ENCODE measurements around the gene KDELR3. TPM values are rescaled to one million over a fixed set of nuclear protein-coding genes. Genes with fewer than 3 reads are reported as not detected.

Gene KDELR3
- total RNA-seq, 1 experiment from 2014 or later, result 15.5 TPM

- H3K4me2 ChIP-seq, result no peak overlapping the region
- peaks cover 5% of the 10 kb centered on the region; the same call in 1 of the 2 replicates for H3F3A ChIP-seq (ENCODE audit: insufficient read depth, low read depth)
- ChIA-PET CTCF (interaction anchor here (0.6 kb wide), 1 partner anchor 67 kb away, joined by 5 read pairs; no protein-coding TSS in a partner anchor), POLR2A (ENCODE audit: unreplicated experiment) (no interaction called here)
- no peaks in the 10 kb centered on the region for H3K9me2 ChIP-seq (ENCODE audit: insufficient read depth)
- H3K27ac ChIP-seq, result no peak overlapping the region
- TF ChIP-seq EZH2 (IDR thresholded peaks at IDR 0.05; ENCODE audit: low read depth) (no peak), CTCF (conservative IDR thresholded peaks at IDR 0.05) (no peak)
- H3K9me3 ChIP-seq (ENCODE audit: insufficient read depth, low read depth), result no peaks in the 10 kb centered on the region
- no peaks in the 10 kb centered on the region for H3K79me2 ChIP-seq (ENCODE audit: low read depth)
- H3K4me3 ChIP-seq, result no peak overlapping the region
- no peaks in the 10 kb centered on the region for H3K36me3 ChIP-seq (ENCODE audit: low read depth)
- DNase-seq, result no peak
- intact Hi-C loops (cut with micrococcal nuclease; ENCODE audit: unreplicated experiment), result no loop called here
- peaks cover 5% of the 10 kb centered on the region; the same call in 1 of the 2 replicates for H3K4me1 ChIP-seq (replicated peaks; ENCODE audit: insufficient read depth)
- no TSS peak for BruUV-seq (replicated peaks)
- no peaks in the 10 kb centered on the region for H3K27me3 ChIP-seq (ENCODE audit: insufficient read depth, low read depth)
- no peaks in the 10 kb centered on the region for H4K20me1 ChIP-seq (ENCODE audit: insufficient read depth)
- no peak overlapping the region for H2AFZ ChIP-seq
These were observed 55.1 kb downstream of the KDELR3 start for GRCh38 chr22:38523029-38523428.

DNA sequence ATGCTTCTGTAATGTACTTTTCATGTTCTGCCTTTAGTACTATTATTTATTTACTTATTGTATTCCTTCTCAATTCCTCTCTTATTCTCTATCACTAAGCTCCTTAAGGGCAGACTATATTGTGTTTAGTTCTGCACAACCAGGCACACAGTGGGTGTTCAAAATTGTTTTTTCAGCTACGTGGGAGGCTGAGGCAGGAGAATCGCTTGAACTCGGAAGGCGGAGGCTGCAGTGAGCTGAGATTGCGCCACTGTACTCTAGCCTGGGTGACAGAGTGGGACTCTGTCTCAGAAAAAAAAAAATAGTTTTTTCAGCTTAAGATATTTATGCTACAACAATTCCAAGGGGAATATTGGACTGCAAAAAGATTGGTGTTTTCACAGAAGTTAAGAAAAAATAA, 55.6 kb downstream of the KDELR3 start:
- intact Hi-C loops (cut with micrococcal nuclease; ENCODE audit: unreplicated experiment), result no loop called here

GRCh38 chr22:38524429-38524828, 56.5 kb downstream of the KDELR3 start:
- Histone ChIP-seq H3K9me3 (ENCODE audit: insufficient read depth, low read depth) (no peaks in the 10 kb centered on the region), H2AFZ (no peak overlapping the region), H3K4me1 (replicated peaks; ENCODE audit: insufficient read depth) (no peaks in the 10 kb centered on the region), H3K79me2 (ENCODE audit: low read depth) (no peaks in the 10 kb centered on the region), H3K27ac (no peak overlapping the region), H3K9me2 (ENCODE audit: insufficient read depth) (no peaks in the 10 kb centered on the region), H3K4me2 (no peak overlapping the region), H3K36me3 (ENCODE audit: low read depth) (no peaks in the 10 kb centered on the region), H3K27me3 (ENCODE audit: insufficient read depth, low read depth) (no peaks in the 10 kb centered on the region), H4K20me1 (ENCODE audit: insufficient read depth) (no peaks in the 10 kb centered on the region), H3K4me3 (no peak overlapping the region), H3F3A (ENCODE audit: insufficient read depth, low read depth) (peaks cover 5% of the 10 kb centered on the region; the same call in 1 of the 2 replicates)
- TF ChIP-seq EZH2 (IDR thresholded peaks at IDR 0.05; ENCODE audit: low read depth) (no peak), CTCF (conservative IDR thresholded peaks at IDR 0.05) (no peak)
- ChIA-PET CTCF (no interaction called here), POLR2A (ENCODE audit: unreplicated experiment) (no interaction called here)
- no TSS peak for BruUV-seq (replicated peaks)
- intact Hi-C loops (cut with micrococcal nuclease; ENCODE audit: unreplicated experiment), result no loop called here
- DNase-seq, result no peak

More for the DNA sequence above, 55.6 kb downstream of the KDELR3 start:
- ChIA-PET POLR2A (ENCODE audit: unreplicated experiment) (no interaction called here), CTCF (interaction anchor here (0.6 kb wide), 1 partner anchor 66 kb away, joined by 5 read pairs; no protein-coding TSS in a partner anchor)
- BruUV-seq (replicated peaks), result no TSS peak
- H3K79me2 ChIP-seq (ENCODE audit: low read depth), result no peaks in the 10 kb centered on the region
- H3K4me3 ChIP-seq, result no peak overlapping the region
- H3K4me2 ChIP-seq, result no peak overlapping the region
- H3K9me2 ChIP-seq (ENCODE audit: insufficient read depth), result no peaks in the 10 kb centered on the region
- peaks cover 5% of the 10 kb centered on the region; the same call in 1 of the 2 replicates for H3F3A ChIP-seq (ENCODE audit: insufficient read depth, low read depth)
- no peaks in the 10 kb centered on the region for H4K20me1 ChIP-seq (ENCODE audit: insufficient read depth)
- TF ChIP-seq EZH2 (IDR thresholded peaks at IDR 0.05; ENCODE audit: low read depth), result no peak
- no peak for TF ChIP-seq CTCF (conservative IDR thresholded peaks at IDR 0.05)
- no peak overlapping the region for H2AFZ ChIP-seq
- H3K4me1 ChIP-seq (replicated peaks; ENCODE audit: insufficient read depth), result peaks cover 4% of the 10 kb centered on the region; the same call in 1 of the 2 replicates
- no peak overlapping the region for H3K27ac ChIP-seq
- H3K9me3 ChIP-seq (ENCODE audit: insufficient read depth, low read depth), result no peaks in the 10 kb centered on the region
- DNase-seq, result no peak
- H3K27me3 ChIP-seq (ENCODE audit: insufficient read depth, low read depth), result no peaks in the 10 kb centered on the region
- no peaks in the 10 kb centered on the region for H3K36me3 ChIP-seq (ENCODE audit: low read depth)

Measured in PC-9 (cell line).